T-helper 9 cell (primary cell): ENCODE measurements around the gene CYTH3.
"Not testable (repeated sequence)": the region's sequence is repeated elsewhere in the genome, so short reads cannot be mapped to it uniquely, and the experiment has no call there.

Experiments
- DNase-seq: peaks from one replicate; pipeline ENCODE4 v3.0.0-alpha.2; 2020

CYTH3 gene

DNA sequence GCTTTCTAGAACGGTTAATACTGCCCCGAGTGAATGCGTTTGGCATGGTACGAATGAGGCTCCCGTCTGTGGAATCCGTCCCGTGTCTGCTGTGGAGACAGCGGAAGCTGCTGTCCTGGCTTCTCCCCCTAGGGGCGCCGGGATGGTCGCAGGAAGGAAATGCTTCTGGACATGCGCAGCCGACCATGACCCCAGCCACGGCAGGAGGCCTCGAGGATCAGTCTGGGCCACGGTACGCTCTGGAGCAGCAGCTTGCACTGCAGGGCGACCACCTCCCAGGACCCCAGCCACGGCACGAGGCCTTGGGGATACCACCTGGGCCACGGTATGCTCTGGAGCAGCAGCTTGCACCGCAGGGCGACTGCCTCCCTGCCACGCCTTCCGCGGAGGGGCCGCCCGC is 107.9 kb downstream of the CYTH3 start:
- DNase-seq, result no peak

DNA sequence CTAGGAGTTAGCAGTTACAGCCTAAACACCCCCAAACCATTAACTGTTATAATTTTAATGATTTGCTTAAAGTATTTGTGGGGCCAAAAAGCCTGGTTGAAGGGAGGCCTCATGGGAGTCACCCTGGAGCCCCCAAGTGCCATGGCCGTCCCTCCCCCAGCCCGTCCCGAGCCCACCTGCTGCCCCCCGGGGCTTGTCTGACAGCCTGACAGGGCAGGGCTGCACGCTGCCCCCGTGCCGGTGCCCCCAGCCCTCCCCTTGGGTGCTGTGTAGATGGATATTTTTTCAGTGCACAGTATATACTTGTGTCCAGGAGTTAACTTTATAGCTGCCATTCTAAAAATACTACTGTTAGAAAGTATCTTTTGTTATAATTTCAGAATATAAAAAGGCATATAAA is 108.4 kb downstream of the CYTH3 start:
- no peak for DNase-seq

- DNase-seq, result no peak
These were observed 109.0 kb downstream of the CYTH3 start for GRCh38 chr7:6163402-6163801.

- no peak for DNase-seq
These were observed 109.6 kb downstream of the CYTH3 start for GRCh38 chr7:6162650-6163366.

DNA sequence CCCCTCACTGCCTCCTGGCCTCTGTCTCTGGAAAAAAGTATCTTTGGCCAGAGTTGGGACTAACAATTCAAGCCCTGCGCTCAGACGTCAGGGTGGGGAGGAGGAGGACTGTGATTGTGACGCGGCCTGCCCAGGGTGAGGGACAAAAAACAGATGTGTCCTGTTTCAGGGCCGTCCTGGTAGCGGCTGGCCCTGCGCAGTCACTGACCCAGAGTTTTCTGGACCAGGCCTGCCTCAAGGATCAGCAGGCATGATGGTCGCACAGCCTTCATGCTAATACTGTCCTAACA is 110.1 kb downstream of the CYTH3 start:
- no peak for DNase-seq

- DNase-seq, result no peak
These were observed 110.7 kb downstream of the CYTH3 start for GRCh38 chr7:6161463-6162330.

DNA sequence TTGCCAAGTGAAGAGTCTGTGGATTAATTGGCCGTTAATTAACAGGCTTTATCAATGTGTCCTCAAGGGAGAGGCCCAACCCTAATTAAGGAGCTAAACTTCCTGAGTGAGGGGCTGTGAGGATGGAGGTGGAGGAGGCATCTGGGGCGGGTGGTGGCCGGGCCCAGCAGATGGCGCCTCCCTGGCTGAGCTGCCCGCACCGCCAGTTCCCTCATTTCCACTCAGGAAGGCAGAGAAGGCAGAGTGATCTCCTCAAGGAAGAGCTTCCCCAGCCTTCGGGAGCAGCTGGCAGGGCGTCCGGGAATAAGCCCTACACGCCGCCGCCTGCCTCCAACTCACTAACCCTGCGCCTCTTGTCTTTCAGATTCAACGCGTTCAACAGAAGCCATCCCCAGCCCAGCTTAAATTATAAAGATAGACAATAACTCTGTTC is 112.2 kb downstream of the CYTH3 start:
- DNase-seq, result no peak

DNA sequence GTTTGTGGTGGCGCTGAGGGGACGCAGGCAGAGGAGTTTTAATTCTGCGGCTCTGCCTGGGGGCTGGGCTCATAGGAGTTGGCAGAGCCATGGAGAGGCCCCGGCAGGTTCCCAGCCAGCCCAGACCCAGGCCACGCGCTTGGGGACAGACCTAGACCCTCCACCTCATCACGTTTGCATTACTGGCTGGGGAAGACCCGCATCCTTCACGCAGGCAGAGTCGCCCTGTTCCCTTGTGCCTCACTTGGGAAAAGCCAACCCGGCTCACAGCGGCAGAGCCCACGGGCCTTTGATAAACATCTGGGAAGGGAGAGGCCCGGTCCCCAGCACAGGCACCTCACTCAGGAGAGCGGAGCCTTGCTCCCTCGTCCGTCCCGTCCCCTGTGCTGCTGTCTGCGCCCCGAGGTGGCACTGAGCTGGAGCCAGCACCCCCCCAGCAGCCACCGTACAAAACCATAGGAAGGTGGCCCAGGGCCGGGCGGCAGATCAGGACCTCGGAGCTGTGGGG is 112.8 kb downstream of the CYTH3 start:
- no peak for DNase-seq

DNA sequence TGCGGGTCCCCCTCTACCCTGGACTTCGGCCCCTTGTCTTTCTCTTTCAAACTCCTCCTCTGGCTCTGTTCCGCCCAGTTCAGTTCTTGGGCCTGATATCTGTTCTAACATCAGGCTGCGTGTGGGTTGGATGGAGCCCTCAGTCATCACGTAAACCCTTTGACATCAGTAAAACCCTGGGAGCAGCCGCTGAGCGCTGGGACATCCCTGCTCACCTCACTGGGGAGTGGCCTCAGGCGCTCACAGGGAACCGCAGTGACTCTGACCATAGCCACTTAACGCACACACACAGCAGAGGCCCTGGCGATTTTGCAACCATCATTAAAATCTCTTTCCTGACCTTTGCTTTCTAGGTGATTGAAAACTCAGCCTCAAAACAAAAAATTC is 113.3 kb downstream of the CYTH3 start:
- no peak for DNase-seq

GRCh38 chr7:6158424-6159096 is 113.9 kb downstream of the CYTH3 start:
- no peak for DNase-seq

GRCh38 chr7:6157685-6158423 is 114.6 kb downstream of the CYTH3 start:
- no peak for DNase-seq

- DNase-seq, result no peak
These were observed 115.7 kb downstream of the CYTH3 start for GRCh38 chr7:6156734-6157133.

GRCh38 chr7:6155596-6155995 is 116.8 kb downstream of the CYTH3 start:
- DNase-seq, result no peak

- no peak for DNase-seq
These were observed 117.7 kb downstream of the CYTH3 start for GRCh38 chr7:6154542-6155404.

DNA sequence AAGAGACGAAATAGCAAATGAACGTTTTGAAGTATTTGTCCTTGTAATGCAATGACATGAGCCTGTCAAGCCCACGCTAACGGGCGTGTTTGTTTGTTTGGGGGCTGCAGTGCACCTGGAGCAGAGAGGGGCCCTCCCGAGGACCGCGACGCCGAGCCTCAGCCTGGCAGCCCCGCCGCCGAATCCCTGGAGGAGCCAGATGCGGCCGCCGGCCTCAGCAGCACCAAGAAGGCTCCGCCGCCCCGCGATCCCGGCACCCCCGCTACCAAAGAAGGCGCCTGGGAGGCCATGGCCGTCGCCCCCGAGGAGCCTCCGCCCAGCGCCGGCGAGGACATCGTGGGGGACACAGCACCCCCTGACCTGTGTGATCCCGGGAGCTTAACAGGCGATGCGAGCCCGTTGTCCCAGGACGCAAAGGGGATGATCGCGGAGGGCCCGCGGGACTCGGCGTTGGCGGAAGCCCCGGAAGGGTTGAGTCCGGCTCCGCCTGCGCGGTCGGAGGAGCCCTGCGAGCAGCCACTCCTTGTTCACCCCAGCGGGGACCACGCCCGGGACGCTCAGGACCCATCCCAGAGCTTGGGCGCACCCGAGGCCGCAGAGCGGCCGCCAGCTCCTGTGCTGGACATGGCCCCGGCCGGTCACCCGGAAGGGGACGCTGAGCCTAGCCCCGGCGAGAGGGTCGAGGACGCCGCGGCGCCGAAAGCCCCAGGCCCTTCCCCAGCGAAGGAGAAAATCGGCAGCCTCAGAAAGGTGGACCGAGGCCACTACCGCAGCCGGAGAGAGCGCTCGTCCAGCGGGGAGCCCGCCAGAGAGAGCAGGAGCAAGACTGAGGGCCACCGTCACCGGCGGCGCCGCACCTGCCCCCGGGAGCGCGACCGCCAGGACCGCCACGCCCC is 118.5 kb downstream of the CYTH3 start:
- DNase-seq, result no peak

DNA sequence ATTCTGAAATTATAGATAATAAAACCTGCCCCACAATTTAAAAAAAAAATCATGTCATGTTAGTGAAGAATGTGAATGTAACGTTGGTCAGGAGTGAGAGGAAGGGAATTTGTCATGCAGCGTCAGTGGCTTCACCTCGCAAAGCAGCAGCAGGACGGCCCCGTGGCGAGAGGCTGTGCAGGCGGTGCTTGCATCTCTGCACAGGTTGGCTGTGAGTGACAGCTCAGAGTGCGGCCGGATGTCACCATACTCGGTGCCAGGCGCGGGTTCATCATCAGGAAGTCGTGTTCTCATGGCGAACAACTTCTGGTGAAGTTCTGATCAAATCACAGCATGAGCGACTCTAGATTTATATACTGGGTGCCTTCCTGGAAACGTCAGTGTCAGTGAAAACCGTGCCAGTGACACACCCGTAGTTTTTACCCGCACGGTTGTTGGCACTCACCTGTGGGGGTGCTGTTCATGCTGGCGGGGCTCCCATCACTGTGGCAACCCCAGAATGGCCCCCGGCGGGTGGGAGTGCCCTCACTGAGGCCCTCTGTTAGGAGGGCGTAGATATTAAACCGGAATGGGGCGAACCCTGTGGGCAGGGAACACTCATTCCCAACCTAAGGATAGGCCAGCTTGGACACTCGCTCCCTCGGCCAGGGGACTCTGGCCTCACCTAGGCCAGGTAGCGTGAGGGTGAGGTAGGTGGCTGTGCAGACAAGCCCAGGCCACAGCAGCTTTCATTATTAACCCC is 120.3 kb downstream of the CYTH3 start:
- DNase-seq, result no peak

- DNase-seq, result not testable (repeated sequence)
These were observed 120.9 kb downstream of the CYTH3 start for GRCh38 chr7:6151527-6151926.

- DNase-seq, result no peak
These were observed 122.4 kb downstream of the CYTH3 start for GRCh38 chr7:6149996-6150395.

DNA sequence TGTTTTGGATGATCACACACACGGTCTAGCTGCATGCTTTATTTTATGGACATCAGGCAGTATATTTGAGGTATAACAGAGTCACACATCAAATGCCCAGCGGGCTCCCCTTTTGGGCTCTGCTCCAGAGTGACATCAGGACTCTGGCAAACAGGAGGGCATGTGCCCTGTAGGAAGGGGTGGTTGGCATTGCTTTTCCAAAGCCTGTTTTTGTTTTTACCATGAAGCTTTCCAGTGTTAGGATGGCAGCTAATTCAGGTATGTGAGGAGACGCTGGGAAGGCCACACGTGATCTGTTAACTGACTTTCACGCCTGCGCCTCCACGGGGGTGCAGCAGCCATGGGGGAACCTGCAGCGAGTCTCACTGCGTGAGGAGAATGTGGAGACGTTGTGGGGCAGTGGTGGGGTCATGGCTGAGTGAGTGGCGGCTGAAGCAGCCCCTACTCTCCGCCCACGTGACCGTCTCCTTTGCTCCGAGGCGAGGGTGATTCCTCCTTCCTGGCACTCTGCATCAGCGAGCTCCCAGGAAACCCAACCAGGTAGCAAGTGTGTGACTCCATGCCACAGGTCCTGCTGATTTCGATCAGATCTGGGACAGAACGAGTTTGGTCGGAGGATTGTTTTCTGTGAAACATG is 123.6 kb downstream of the CYTH3 start:
- no peak for DNase-seq

GRCh38 chr7:6147627-6148026 is 124.8 kb downstream of the CYTH3 start:
- DNase-seq, result no peak
